Activated gamma-delta T cell treated with anti-CD3 and anti-CD28 coated beads, Interleukin-2, amount 50 U/mL, for 16 hours (primary cell): Measurements from ENCODE around the gene TMED6.
"Not testable (repeated sequence)": the region's sequence is repeated elsewhere in the genome, so short reads cannot be mapped to it uniquely, and the experiment has no call there.

ENCODE experiments used
- DNase-seq: peaks from one replicate; pipeline ENCODE4 v3.0.0-alpha.2; 2020; ENCODE audit warnings: low read depth

TMED6 gene

GRCh38 chr16:69301861-69302260 is 49.7 kb downstream of the TMED6 start:
- DNase-seq, result no peak

GRCh38 chr16:69301187-69301586 is 50.4 kb downstream of the TMED6 start:
- DNase-seq, result no peak

- DNase-seq, result no peak
These were observed 53.3 kb downstream of the TMED6 start for GRCh38 chr16:69298261-69298660.

DNA sequence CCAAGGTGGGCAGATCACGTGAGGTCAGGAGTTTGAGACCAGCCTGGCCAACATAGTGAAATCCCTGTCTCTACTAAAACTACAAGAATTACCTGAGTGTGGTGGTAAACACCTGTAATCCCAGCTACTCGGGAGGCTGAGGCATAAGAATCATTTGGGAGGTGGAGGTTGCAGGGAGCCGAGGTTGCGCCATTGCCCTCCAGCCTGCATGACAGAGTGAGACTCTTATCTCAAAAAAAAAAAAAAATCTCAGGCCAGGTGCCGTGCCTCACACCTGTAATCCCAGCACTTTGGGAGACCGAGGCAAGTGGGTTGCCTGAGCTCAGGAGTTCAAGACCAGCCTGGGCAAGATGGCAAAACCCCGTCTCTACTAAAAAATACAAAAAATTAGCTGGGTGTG is 54.8 kb downstream of the TMED6 start:
- not testable (repeated sequence) for DNase-seq

DNA sequence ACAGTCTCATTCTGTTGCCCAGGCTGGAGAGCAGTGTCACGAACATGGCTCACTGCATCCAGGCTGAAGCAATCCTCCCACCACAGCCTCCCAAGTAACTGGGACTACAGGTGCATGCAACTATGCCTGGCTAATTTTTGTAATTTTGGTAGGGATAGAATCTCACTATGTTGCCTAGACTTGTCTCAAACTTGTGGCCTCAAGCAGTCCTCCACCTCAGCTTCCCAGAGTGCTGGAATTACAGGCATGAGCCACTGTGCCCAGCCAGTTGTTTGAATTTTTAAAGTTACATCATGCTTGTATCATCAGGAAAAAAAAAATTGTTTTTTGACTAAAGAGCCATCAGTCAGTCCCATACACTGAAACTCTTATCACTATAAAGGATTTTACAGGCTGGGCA is 57.5 kb downstream of the TMED6 start:
- DNase-seq, result no peak

- DNase-seq, result no peak
These were observed 58.2 kb downstream of the TMED6 start for GRCh38 chr16:69293401-69293800.
